Endothelial cell of umbilical vein (primary cell): ENCODE measurements around the gene PIP4K2C. TPM values are rescaled to one million over a fixed set of nuclear protein-coding genes. Genes with fewer than 3 reads are reported as not detected.

Source experiments
- BruUV-seq: library from RNA; stranded (reverse); fragments of 400-500 nt; replicated peaks from 2 replicates; lab custom pipeline; 2021; lab: Mats Ljungman, UMichigan
- CTCF ChIA-PET: fragments of 300-600, 350-600 bp; sonication (Branson Sonifier 250); formaldehyde crosslinking; loops from one replicate; lab custom pipeline; 2021; ENCODE audit warnings: antibody characterized with exemption, inconsistent platforms; lab: Charles Lee
- POLR2A ChIA-PET: fragments of 300-600, 350-600 bp; sonication (Branson Sonifier 250); formaldehyde crosslinking; loops from one replicate; lab custom pipeline; 2021; ENCODE audit warnings: antibody characterized with exemption, inconsistent platforms; lab: Charles Lee
- DNase-seq: peaks from one replicate; pipeline ENCODE4 v3.0.0-alpha.2; 2011; ENCODE audit warnings: low read depth, low spot score
- FAIRE-seq: peaks from 2 replicates; lab custom pipeline; 2011; peaks lifted over from hg19 to GRCh38; lab: Jason Lieb, UNC
- H2AFZ ChIP-seq: 2 replicates; pipeline ENCODE4 v1.6.0; 2012; ENCODE audit warnings: low read depth, low read length, control low read depth, inconsistent platforms
- H3K27ac ChIP-seq: 2 replicates; pipeline ENCODE4 v1.5.1; 2011; ENCODE audit warnings: low read depth, mild to moderate bottlenecking, control low read depth, low read length, moderate library complexity; ENCODE audit not compliant: insufficient read depth
- H3K27me3 ChIP-seq, 2 experiments: 2 replicates each; pipeline versions ENCODE4 v1.6.0 to v1.6.1; 2011; ENCODE audit warnings: low read length in 2 of 2, mixed read lengths in 1 of 2; ENCODE audit not compliant: control insufficient read depth in 2 of 2, insufficient read depth in 2 of 2
- H3K36me3 ChIP-seq, 2 experiments: 2 replicates in 1 of 2; 3 replicates in 1 of 2; pipeline ENCODE4 v1.5.1; 2011; ENCODE audit warnings: low read length in 2 of 2, mild to moderate bottlenecking in 1 of 2, moderate library complexity in 1 of 2; ENCODE audit not compliant: control insufficient read depth in 2 of 2, insufficient read depth in 2 of 2; ENCODE audit errors: extremely low read depth in 1 of 2
- H3K4me1 ChIP-seq: 3 replicates; pipeline ENCODE4 v1.5.1; 2011; ENCODE audit warnings: mild to moderate bottlenecking, low read length; ENCODE audit not compliant: control insufficient read depth, insufficient read depth; ENCODE audit errors: extremely low read depth
- H3K4me2 ChIP-seq: 2 replicates; pipeline ENCODE4 v1.6.1; 2011; ENCODE audit warnings: low read length, control low read depth, mixed read lengths; ENCODE audit not compliant: insufficient read depth
- H3K4me3 ChIP-seq, 3 experiments: fragments of 200-600 bp in 1 of 3; sonication (generic), shearing (Covaris generic) in 1 of 3; replicated peaks in 1 of 3; 2 replicates each; pipeline ENCODE4 v1.5.1; 2011 to 2016; ENCODE audit warnings: control low read depth in 3 of 3, low read length in 3 of 3, mild to moderate bottlenecking in 2 of 3, inconsistent platforms in 1 of 3, low read depth in 1 of 3, moderate library complexity in 1 of 3; ENCODE audit not compliant: insufficient read depth in 1 of 3
- H3K79me2 ChIP-seq: 2 replicates; pipeline ENCODE4 v1.6.0; 2012; ENCODE audit warnings: low read length, inconsistent platforms; ENCODE audit not compliant: control insufficient read depth, insufficient read depth
- H3K9ac ChIP-seq: replicated peaks from 2 replicates; pipeline ENCODE3; 2011; ENCODE audit warnings: low read length, control low read depth; ENCODE audit not compliant: insufficient read depth; ENCODE audit errors: extremely low read depth
- H3K9me1 ChIP-seq: replicated peaks from 3 replicates; pipeline ENCODE4 v1.6.0; 2011; ENCODE audit warnings: mild to moderate bottlenecking, low read length; ENCODE audit not compliant: control insufficient read depth, insufficient read depth; ENCODE audit errors: extremely low read depth
- H3K9me3 ChIP-seq: replicated peaks from 2 replicates; pipeline ENCODE4 v1.5.1; 2012; ENCODE audit warnings: low read length, inconsistent platforms; ENCODE audit not compliant: control insufficient read depth, insufficient read depth
- H4K20me1 ChIP-seq: replicated peaks from 2 replicates; pipeline ENCODE3; 2011; ENCODE audit warnings: mild to moderate bottlenecking, low read length; ENCODE audit not compliant: control insufficient read depth, insufficient read depth; ENCODE audit errors: extremely low read depth
- CTCF ChIP-seq, 2 donors: IDR thresholded peaks; 1 replicate in 1 of 2; 2 replicates in 1 of 2; pipeline ENCODE4 v1.5.1; 2011; ENCODE audit warnings: low read length in 2 of 2, mild to moderate bottlenecking in 2 of 2, moderate library complexity in 2 of 2, control low read depth in 1 of 2, inconsistent platforms in 1 of 2, low read depth in 1 of 2; ENCODE audit not compliant: insufficient read depth in 1 of 2; ENCODE audit errors: extremely low read depth in 1 of 2
- EZH2 ChIP-seq: IDR thresholded peaks from 2 replicates; pipeline ENCODE4 v1.6.1; 2012; ENCODE audit warnings: borderline replicate concordance, low read depth, mild to moderate bottlenecking, moderate library complexity, low read length, inconsistent platforms; ENCODE audit not compliant: severe bottlenecking
- FOS ChIP-seq: IDR thresholded peaks from 2 replicates; pipeline ENCODE4 v1.6.1; 2011; ENCODE audit warnings: mild to moderate bottlenecking, low read length, moderate library complexity, borderline replicate concordance; ENCODE audit not compliant: insufficient read depth
- GATA2 ChIP-seq: IDR thresholded peaks from 2 replicates; pipeline ENCODE4 v1.7.0; 2011; ENCODE audit warnings: low read depth, mild to moderate bottlenecking, moderate library complexity, mixed read lengths, low read length; ENCODE audit not compliant: insufficient read length, insufficient read depth
- JUN ChIP-seq: IDR thresholded peaks from 2 replicates; pipeline ENCODE4 v1.6.1; 2011; ENCODE audit warnings: borderline replicate concordance, low read depth; ENCODE audit not compliant: insufficient read length, insufficient read depth
- MYC ChIP-seq: IDR thresholded peaks from one replicate; pipeline ENCODE4 v1.6.1; 2011; ENCODE audit warnings: mild to moderate bottlenecking, low read depth, low read length
- POLR2A ChIP-seq: IDR thresholded peaks from 2 replicates; pipeline ENCODE4 v1.6.1; 2012; ENCODE audit warnings: low read depth, mild to moderate bottlenecking, control low read depth, low read length
- POLR2AphosphoS5 ChIP-seq: IDR thresholded peaks from 2 replicates; pipeline ENCODE4 v1.6.1; 2012; ENCODE audit warnings: low read depth, mild to moderate bottlenecking, control low read depth, low read length, moderate library complexity; ENCODE audit not compliant: insufficient read depth
- dilution Hi-C: fragments of 300-500 bp; cut with MboI; formaldehyde crosslinking; loops from one replicate; pipeline ENCODE4 v1.15.0; 2019; ENCODE audit warnings: low sequenced_read_pairs; ENCODE audit not compliant: extremely low pct_ligation_motif_present
- intact Hi-C: fragments of 100-400 bp; cut with micrococcal nuclease; formaldehyde crosslinking; loops from one replicate; pipeline ENCODE4 v1.10.0; 2022
- polyA plus RNA-seq, 4 experiments: library from polyadenylated mRNA; depleted of rRNA in 3 of 4; stranded (reverse) in 3 of 4; unstranded in 1 of 4; fragments of >200 nt; gene quantifications; 2 replicates each; pipeline versions ENCODE4 v1.2.1 to v1.2.3, GENCODE V29; 2011 to 2012; ENCODE audit warnings: missing spikeins in 1 of 4
- total RNA-seq: library from RNA; stranded (reverse); gene quantifications from 2 replicates; pipeline ENCODE4 v1.2.3, GENCODE V29; 2021

Gene PIP4K2C
- total and polyA plus RNA-seq, 2 donors (not counting 3 experiments of a cell fraction or from before 2014, with no cell fraction given): 10.5 to 11.5 TPM

DNA sequence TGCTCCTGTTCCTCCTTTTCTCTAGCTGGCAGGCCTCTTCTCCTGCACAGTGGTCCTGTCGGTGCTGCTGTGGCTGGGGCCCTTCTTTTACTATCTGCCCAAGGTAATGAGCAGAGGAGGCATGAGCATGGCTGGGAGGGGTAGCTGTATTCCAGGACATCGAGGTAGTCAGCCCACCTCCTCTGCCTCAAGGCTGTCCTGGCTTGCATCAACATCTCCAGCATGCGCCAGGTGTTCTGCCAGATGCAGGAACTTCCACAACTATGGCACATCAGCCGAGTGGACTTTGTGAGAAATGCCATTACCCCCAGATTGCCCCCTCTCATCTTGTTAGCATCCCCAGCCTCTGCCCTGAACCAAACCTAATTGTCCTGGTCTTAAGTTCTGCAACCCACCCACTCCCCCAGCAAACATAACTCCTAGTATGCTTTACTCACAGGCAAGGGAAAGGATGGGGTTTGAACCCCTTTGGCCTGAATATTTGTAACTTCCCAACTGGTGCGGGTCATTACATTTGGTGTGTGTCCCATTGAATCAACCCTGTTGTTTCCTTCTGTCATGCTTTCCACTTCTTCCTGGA, 32.9 kb downstream of the PIP4K2C start:
- Histone ChIP-seq H3K4me3 (no peak overlapping the region), H3K4me1 (peaks cover 5% of the 10 kb centered on the region), H3K9me3 (no peaks in the 10 kb centered on the region), H3K27me3 (peaks cover 63 to 79% of the 10 kb centered on the region in 2 experiments), H3K9ac (no peak overlapping the region), H3K79me2 (no peaks in the 10 kb centered on the region), H2AFZ (no peak overlapping the region), H4K20me1 (no peaks in the 10 kb centered on the region), H3K9me1 (no peaks in the 10 kb centered on the region), H3K4me2 (no peak overlapping the region), H3K36me3 (no peaks in the 10 kb centered on the region), H3K27ac (no peak overlapping the region)
- ChIA-PET CTCF (interaction anchor here (1.9 to 7.2 kb wide), 2 partner anchors 10 to 42 kb away, joined by 11 to 109 read pairs; partner anchors contain the start of gene B4GALNT1), POLR2A (no interaction called here)
- intact Hi-C loops (no loop called here), dilution Hi-C loops (no loop called here)
- no peak for FAIRE-seq
- no peak for DNase-seq
- TF ChIP-seq POLR2A (no peak), JUN (no peak), POLR2AphosphoS5 (no peak)
- BruUV-seq: no TSS peak

GRCh38 chr12:57624441-57625220, 33.6 kb downstream of the PIP4K2C start:
- ChIA-PET CTCF (interaction anchor here (7.2 kb wide), 1 partner anchor 43 kb away, joined by 109 read pairs; no protein-coding TSS in a partner anchor), POLR2A (no interaction called here)
- Histone ChIP-seq H3K9me1 (no peaks in the 10 kb centered on the region), H3K36me3 (no peaks in the 10 kb centered on the region), H3K4me1 (peaks cover 5% of the 10 kb centered on the region), H3K27ac (no peak overlapping the region), H3K4me2 (no peak overlapping the region), H3K4me3 (no peak overlapping the region), H3K9ac (no peak overlapping the region), H4K20me1 (no peaks in the 10 kb centered on the region), H3K79me2 (no peaks in the 10 kb centered on the region), H3K9me3 (no peaks in the 10 kb centered on the region), H3K27me3 (peaks cover 58 to 73% of the 10 kb centered on the region in 2 experiments), H2AFZ (no peak overlapping the region)
- no peak for TF ChIP-seq EZH2
- no peak for TF ChIP-seq JUN
- TF ChIP-seq CTCF (IDR thresholded peaks at IDR 0.05; ENCODE audit: extremely low read depth in 1 of 2, insufficient read depth in 1 of 2, low read depth in 1 of 2, low read length in 2 of 2): no peak
- TF ChIP-seq MYC: no peak
- TF ChIP-seq FOS: no peak
- TF ChIP-seq POLR2A: no peak
- no peak for TF ChIP-seq GATA2
- dilution Hi-C loops (no loop called here), intact Hi-C loops (no loop called here)
- BruUV-seq: no TSS peak
- DNase-seq (no peak), FAIRE-seq (no peak)
